ENCODE results near the gene CYP26C1. TPM values are rescaled to one million over a fixed set of nuclear protein-coding genes. Genes with fewer than 3 reads are reported as not detected.

Gene CYP26C1
- total and polyA plus RNA-seq, 2 of the 4 experiments (the other 2 are of a cell fraction): 0.02 TPM; not detected in 1

- in situ Hi-C loops (cut with MboI; ENCODE audit: low sequenced_read_pairs): no loop called here
- no CpG with 5 or more reads among the region's 1 CpG for WGBS, 2 experiments (ENCODE audit: extremely low coverage in 2 of 2, insufficient read length in 1 of 2)
- no TSS peak for BruUV-seq (replicated peaks)
These were observed 21.5 kb upstream of the CYP26C1 start for GRCh38 chr10:93039110-93039509.

More at GRCh38 chr10:93039110-93039509, 21.5 kb upstream of the CYP26C1 start:
- H3K79me1 ChIP-seq (ENCODE audit: low read depth in 1 of 2, low read length in 2 of 2): no peaks in the 10 kb centered on the region
- H2BK15ac ChIP-seq (ENCODE audit: low read depth, low read length): no peak overlapping the region
- CTCF ChIA-PET: interaction anchor here (1.0 kb wide), 1 partner anchor 34 kb away, joined by 3 read pairs; no protein-coding TSS in a partner anchor
- H3K4me2 ChIP-seq (ENCODE audit: low read depth, low read length): no peak overlapping the region
- no peak overlapping the region for H2BK20ac ChIP-seq (ENCODE audit: low read depth, low read length)
- no peak overlapping the region for H2AFZ ChIP-seq (replicated peaks; ENCODE audit: low read length, poor library complexity)
- H3K14ac ChIP-seq (replicated peaks; ENCODE audit: low read depth, low read length): no peak overlapping the region
- no peaks in the 10 kb centered on the region for H3K9me1 ChIP-seq (ENCODE audit: insufficient read depth, low read length)
- no peak overlapping the region for H4K8ac ChIP-seq (ENCODE audit: low read depth in 2 of 2, low read length in 2 of 2)
- ATAC-seq (ENCODE audit: low read depth): peak; percentile 40; the same call in 1 of the 2 replicates
- DNase-seq: no peak
- no peaks in the 10 kb centered on the region for H3K27me3 ChIP-seq (ENCODE audit: control insufficient read depth, insufficient read depth, low read length)
- H3K56ac ChIP-seq (ENCODE audit: extremely low read depth, insufficient read depth, low read length): no peak overlapping the region
- H2BK5ac ChIP-seq (ENCODE audit: low read depth, low read length, poor library complexity, severe bottlenecking): no peak overlapping the region
- intact Hi-C loops (cut with micrococcal nuclease): loop anchor here (1.0 kb wide), 3 partner anchors 33 to 154 kb away; no protein-coding TSS in a partner anchor
- H3K9me3 ChIP-seq (ENCODE audit: control insufficient read depth, insufficient read depth, low read length): no peaks in the 10 kb centered on the region
- H3K4ac ChIP-seq (ENCODE audit: low read depth, low read length): no peak overlapping the region
- no peak overlapping the region for H3K18ac ChIP-seq (ENCODE audit: low read depth, low read length)
- H4K20me1 ChIP-seq (ENCODE audit: insufficient read depth, low read length): no peaks in the 10 kb centered on the region
- POLR2A ChIA-PET (ENCODE audit: unreplicated experiment): no interaction called here
- H3K36me3 ChIP-seq (ENCODE audit: control insufficient read depth, insufficient read depth, low read length): no peaks in the 10 kb centered on the region
- H3K4me3 ChIP-seq (ENCODE audit: insufficient read depth, low read depth, low read length): no peak overlapping the region
- H3K9ac ChIP-seq (ENCODE audit: low read depth, low read length): no peak overlapping the region
- no peak overlapping the region for H2AK9ac ChIP-seq (replicated peaks; ENCODE audit: low read depth, low read length, poor library complexity)
- no peak overlapping the region; the same call in 1 of the 2 replicates for H3K27ac ChIP-seq (ENCODE audit: insufficient read depth, low read length)
- H3K4me1 ChIP-seq (ENCODE audit: control insufficient read depth, insufficient read depth, low read length): no peaks in the 10 kb centered on the region; the same call in 1 of the 2 replicates
- no peak overlapping the region for H2BK120ac ChIP-seq (ENCODE audit: low read depth, low read length)
- TF ChIP-seq CTCF (conservative IDR thresholded peaks at IDR 0.05; ENCODE audit: low read depth, low read length) (no peak), MXI1 (IDR thresholded peaks at IDR 0.05; ENCODE audit: borderline replicate concordance, low read depth, low read length) (no peak), CHD1 (IDR thresholded peaks at IDR 0.05; ENCODE audit: low read depth, low read length) (no peak), CEBPB (IDR thresholded peaks at IDR 0.05; ENCODE audit: low read depth, low read length) (no peak), MAZ (IDR thresholded peaks at IDR 0.05; ENCODE audit: borderline replicate concordance, low read depth, low read length) (no peak), POLR2A (IDR thresholded peaks at IDR 0.05; ENCODE audit: low read depth, low read length) (no peak), MAFK (IDR thresholded peaks at IDR 0.05; ENCODE audit: low read depth, low read length) (no peak), BHLHE40 (IDR thresholded peaks at IDR 0.05; ENCODE audit: low read depth, low read length) (no peak), USF2 (IDR thresholded peaks at IDR 0.05; ENCODE audit: low read depth, low read length) (no peak), SMC3 (IDR thresholded peaks at IDR 0.05; ENCODE audit: low read depth, low read length) (no peak), NFE2L2 (IDR thresholded peaks at IDR 0.05; ENCODE audit: low read depth, low read length) (no peak)
- H4K5ac ChIP-seq (ENCODE audit: low read depth, low read length): no peak overlapping the region
- dilution Hi-C loops (cut with HindIII; ENCODE audit: low sequenced_read_pairs, unreplicated experiment): no loop called here
- no peak overlapping the region for H4K91ac ChIP-seq (ENCODE audit: insufficient read depth, low read depth, low read length)
- no peak overlapping the region for H2AK5ac ChIP-seq (ENCODE audit: low read depth, low read length)
- no peak overlapping the region for H3K23ac ChIP-seq (ENCODE audit: low read depth, low read length)
